Measurements from ENCODE around the gene SYPL1. TPM values are rescaled to one million over a fixed set of nuclear protein-coding genes. Genes with fewer than 3 reads are reported as not detected.
A peak's percentile ranks its signal among the peaks of the same experiment; 100 is the strongest.

SYPL1 gene
- total RNA-seq, 1 donor from 2014 or later, result 48.8 TPM

DNA sequence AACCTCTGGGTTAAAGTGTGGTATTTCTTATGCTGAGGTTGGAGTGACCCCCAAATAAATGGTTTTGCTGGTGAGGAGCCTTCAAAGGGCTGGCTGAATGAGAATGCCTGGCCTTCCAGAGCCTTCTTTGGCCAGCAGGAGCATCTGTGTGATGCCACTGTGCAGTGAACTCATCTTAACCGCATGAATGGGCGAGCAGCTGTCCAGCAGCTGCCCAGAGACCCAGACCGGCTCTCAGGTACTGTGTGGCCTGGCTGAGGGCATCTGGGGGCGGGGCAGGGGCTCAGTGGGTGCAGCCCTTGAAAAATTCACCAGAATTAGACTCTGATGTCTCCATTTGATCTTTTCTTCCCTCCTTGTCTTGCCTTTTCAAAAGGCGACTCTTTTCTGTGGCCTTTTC, 59.0 kb downstream of the SYPL1 start:
- Histone ChIP-seq H3K27ac (no peak overlapping the region), H3K4me2 (no peak overlapping the region), H2AFZ (replicated peaks) (no peak overlapping the region), H4K20me1 (ENCODE audit: low read depth) (no peaks in the 10 kb centered on the region), H3K27me3 (no peaks in the 10 kb centered on the region), H3K4me1 (peaks cover 4% of the 10 kb centered on the region), H3K4me3 (no peak overlapping the region), H3K9ac (no peak overlapping the region), H3F3A (ENCODE audit: low read depth) (no peaks in the 10 kb centered on the region), H3K9me3 (ENCODE audit: low read depth) (no peaks in the 10 kb centered on the region), H3K79me2 (ENCODE audit: low read depth) (no peaks in the 10 kb centered on the region), H3K36me3 (no peaks in the 10 kb centered on the region)
- Mint-ChIP-seq H3K27me3 (ENCODE audit: insufficient read depth, low read depth) (peaks cover 11% of the 10 kb centered on the region), H3K36me3 (no peaks in the 10 kb centered on the region), H3K4me3 (no peak overlapping the region), H3K4me1 (peaks cover 24% of the 10 kb centered on the region), H3K27ac (no peak overlapping the region), H3K9me3 (no peaks in the 10 kb centered on the region)
- TF ChIP-seq, protein P1, sequence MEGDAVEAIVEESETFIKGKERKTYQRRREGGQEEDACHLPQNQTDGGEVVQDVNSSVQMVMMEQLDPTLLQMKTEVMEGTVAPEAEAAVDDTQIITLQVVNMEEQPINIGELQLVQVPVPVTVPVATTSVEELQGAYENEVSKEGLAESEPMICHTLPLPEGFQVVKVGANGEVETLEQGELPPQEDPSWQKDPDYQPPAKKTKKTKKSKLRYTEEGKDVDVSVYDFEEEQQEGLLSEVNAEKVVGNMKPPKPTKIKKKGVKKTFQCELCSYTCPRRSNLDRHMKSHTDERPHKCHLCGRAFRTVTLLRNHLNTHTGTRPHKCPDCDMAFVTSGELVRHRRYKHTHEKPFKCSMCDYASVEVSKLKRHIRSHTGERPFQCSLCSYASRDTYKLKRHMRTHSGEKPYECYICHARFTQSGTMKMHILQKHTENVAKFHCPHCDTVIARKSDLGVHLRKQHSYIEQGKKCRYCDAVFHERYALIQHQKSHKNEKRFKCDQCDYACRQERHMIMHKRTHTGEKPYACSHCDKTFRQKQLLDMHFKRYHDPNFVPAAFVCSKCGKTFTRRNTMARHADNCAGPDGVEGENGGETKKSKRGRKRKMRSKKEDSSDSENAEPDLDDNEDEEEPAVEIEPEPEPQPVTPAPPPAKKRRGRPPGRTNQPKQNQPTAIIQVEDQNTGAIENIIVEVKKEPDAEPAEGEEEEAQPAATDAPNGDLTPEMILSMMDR (IDR thresholded peaks at IDR 0.05), result peak; percentile 11
- no peak for TF ChIP-seq EZH2 (IDR thresholded peaks at IDR 0.05)
- DNase-seq (ENCODE audit: low spot score), result peak; percentile 54

DNA sequence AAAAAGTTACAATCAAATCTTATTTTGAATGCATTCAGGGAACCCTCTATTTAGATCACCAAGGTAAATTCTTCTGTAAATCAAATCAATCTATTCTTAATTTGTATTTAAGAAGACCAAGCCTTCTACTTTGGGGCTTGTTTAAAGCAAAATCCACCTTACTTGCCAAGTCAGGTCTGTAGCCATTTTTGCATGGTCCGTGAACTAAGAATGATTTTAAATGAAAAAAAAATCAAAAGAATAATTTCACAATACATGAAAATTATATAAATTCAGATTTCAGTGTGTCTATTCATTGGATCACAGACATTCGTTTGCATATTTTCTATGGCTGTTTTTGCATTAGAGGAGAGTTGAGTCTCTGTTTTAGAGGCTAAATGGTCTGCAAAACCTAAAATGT, 59.4 kb downstream of the SYPL1 start:
- no peaks in the 10 kb centered on the region for H3F3A ChIP-seq (ENCODE audit: low read depth)
- no peak overlapping the region for H3K4me2 ChIP-seq
- H3K9ac ChIP-seq, result no peak overlapping the region
- Mint-ChIP-seq H3K9me3 (no peaks in the 10 kb centered on the region), H3K36me3 (no peaks in the 10 kb centered on the region), H3K27me3 (ENCODE audit: insufficient read depth, low read depth) (peaks cover 10% of the 10 kb centered on the region), H3K27ac (no peak overlapping the region), H3K4me3 (no peak overlapping the region), H3K4me1 (peaks cover 20% of the 10 kb centered on the region)
- DNase-seq (ENCODE audit: low spot score), result no peak
- TF ChIP-seq EZH2 (IDR thresholded peaks at IDR 0.05), result no peak
- no peak for TF ChIP-seq EZH2phosphoT487 (IDR thresholded peaks at IDR 0.05)
- no peaks in the 10 kb centered on the region for H3K9me3 ChIP-seq (ENCODE audit: low read depth)
- H3K4me3 ChIP-seq, result no peak overlapping the region
- no peaks in the 10 kb centered on the region for H4K20me1 ChIP-seq (ENCODE audit: low read depth)
- H3K27me3 ChIP-seq, result no peaks in the 10 kb centered on the region
- no peak overlapping the region for H3K27ac ChIP-seq
- no peaks in the 10 kb centered on the region for H3K36me3 ChIP-seq
- no peak overlapping the region for H2AFZ ChIP-seq (replicated peaks)
- H3K79me2 ChIP-seq (ENCODE audit: low read depth), result no peaks in the 10 kb centered on the region
- H3K4me1 ChIP-seq, result no peaks in the 10 kb centered on the region

DNA sequence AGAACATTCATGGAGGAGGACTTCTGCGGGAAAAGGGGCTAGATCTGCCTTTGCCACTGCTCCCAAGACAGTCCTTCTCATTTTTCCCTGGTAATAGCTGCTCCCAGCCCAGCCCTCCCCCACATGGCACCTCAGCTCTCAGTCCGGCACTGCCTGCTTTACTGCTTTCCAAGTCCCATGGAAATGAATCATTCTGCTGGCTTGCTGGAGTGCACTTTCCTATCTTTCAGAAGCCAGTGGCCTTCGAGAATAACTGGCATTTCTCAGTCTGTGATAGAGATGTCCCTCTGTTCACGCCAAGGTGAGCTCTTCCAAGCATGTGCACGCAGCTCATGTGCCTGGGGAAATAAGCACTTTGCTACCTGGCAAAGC, 61.4 kb downstream of the SYPL1 start:
- Histone ChIP-seq H3F3A (ENCODE audit: low read depth) (no peaks in the 10 kb centered on the region), H3K27me3 (no peaks in the 10 kb centered on the region), H4K20me1 (ENCODE audit: low read depth) (no peaks in the 10 kb centered on the region), H3K4me3 (no peak overlapping the region), H3K9me3 (ENCODE audit: low read depth) (no peaks in the 10 kb centered on the region), H3K9ac (no peak overlapping the region), H3K4me2 (no peak overlapping the region), H3K36me3 (no peaks in the 10 kb centered on the region), H3K4me1 (no peaks in the 10 kb centered on the region), H3K79me2 (ENCODE audit: low read depth) (no peaks in the 10 kb centered on the region), H2AFZ (replicated peaks) (no peak overlapping the region), H3K27ac (no peak overlapping the region)
- TF ChIP-seq EZH2phosphoT487 (IDR thresholded peaks at IDR 0.05) (no peak), EZH2 (IDR thresholded peaks at IDR 0.05) (no peak)
- TF ChIP-seq, protein P1 (IDR thresholded peaks at IDR 0.05), result no peak
- Mint-ChIP-seq H3K27ac (no peak overlapping the region), H3K4me3 (no peak overlapping the region), H3K36me3 (no peaks in the 10 kb centered on the region), H3K4me1 (peaks cover 11% of the 10 kb centered on the region), H3K27me3 (ENCODE audit: insufficient read depth, low read depth) (peaks cover 6% of the 10 kb centered on the region), H3K9me3 (no peaks in the 10 kb centered on the region)
- DNase-seq (ENCODE audit: low spot score), result no peak

DNA sequence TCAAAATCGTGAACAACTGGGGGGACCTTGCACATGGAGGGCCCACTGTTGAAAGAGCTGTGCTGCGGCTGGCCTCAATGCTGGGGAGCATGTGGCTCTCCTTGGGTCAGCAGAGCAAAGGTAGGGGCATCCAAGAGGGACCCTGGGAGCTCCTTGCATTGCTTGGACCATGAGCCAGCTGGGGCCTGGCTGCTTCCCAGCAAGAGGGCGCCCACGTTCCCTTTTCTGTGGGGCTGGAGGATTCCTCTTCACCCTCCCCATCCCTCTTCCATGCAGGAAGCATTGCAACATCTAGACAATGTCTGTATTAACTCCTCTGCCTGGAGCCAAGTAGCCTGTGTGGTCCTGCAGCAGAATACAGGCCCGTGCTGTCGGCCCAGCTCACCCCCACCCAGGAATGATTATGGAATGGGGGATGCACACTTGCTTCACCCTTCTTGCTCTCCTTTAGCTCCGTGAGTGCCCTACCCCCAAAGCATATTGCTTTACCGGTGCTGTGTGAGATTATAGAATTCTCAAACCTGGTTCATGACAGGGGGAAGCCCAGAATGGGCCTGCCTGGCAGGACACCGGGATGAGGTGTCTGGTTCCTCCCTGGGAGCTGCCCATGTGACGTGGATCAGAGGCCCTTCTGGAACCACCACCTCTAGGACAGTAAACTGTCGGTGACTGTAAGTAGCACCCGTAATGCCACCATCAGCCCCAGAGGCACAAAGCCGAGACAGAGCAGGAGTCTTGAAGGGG, 61.9 kb downstream of the SYPL1 start:
- no peak overlapping the region for H3K27ac Mint-ChIP-seq
- no peak overlapping the region for H3K4me2 ChIP-seq
- no peaks in the 10 kb centered on the region for H3F3A ChIP-seq (ENCODE audit: low read depth)
- H3K36me3 Mint-ChIP-seq, result no peaks in the 10 kb centered on the region
- H3K36me3 ChIP-seq, result no peaks in the 10 kb centered on the region
- H3K79me2 ChIP-seq (ENCODE audit: low read depth), result no peaks in the 10 kb centered on the region
- peak overlapping the region; percentile 34 for H2AFZ ChIP-seq (replicated peaks)
- H3K27ac ChIP-seq, result no peak overlapping the region
- H4K20me1 ChIP-seq (ENCODE audit: low read depth), result no peaks in the 10 kb centered on the region
- H3K9me3 ChIP-seq (ENCODE audit: low read depth), result no peaks in the 10 kb centered on the region
- no peak for TF ChIP-seq EZH2 (IDR thresholded peaks at IDR 0.05)
- TF ChIP-seq, protein P1 (IDR thresholded peaks at IDR 0.05), result peak; percentile 23
- no peak overlapping the region for H3K4me3 ChIP-seq
- no peaks in the 10 kb centered on the region for H3K4me1 ChIP-seq
- peaks cover 10% of the 10 kb centered on the region for H3K4me1 Mint-ChIP-seq
- no peak overlapping the region for H3K4me3 Mint-ChIP-seq
- H3K9ac ChIP-seq, result no peak overlapping the region
- H3K27me3 ChIP-seq, result no peaks in the 10 kb centered on the region
- H3K27me3 Mint-ChIP-seq (ENCODE audit: insufficient read depth, low read depth), result peaks cover 6% of the 10 kb centered on the region
- peak; percentile 16 for DNase-seq (ENCODE audit: low spot score)
- H3K9me3 Mint-ChIP-seq, result no peaks in the 10 kb centered on the region
